ENCODE results near the gene ILRUN. TPM values are rescaled to one million over a fixed set of nuclear protein-coding genes. Genes with fewer than 3 reads are reported as not detected.

Gene ILRUN
- total and polyA plus RNA-seq, 2 donors (not counting 1 experiment from before 2014, with no cell fraction given), result 30.1 to 71.3 TPM

- ATAC-seq (ENCODE audit: low read depth) (no peak), DNase-seq (no peak)
- Histone ChIP-seq H3K27ac (ENCODE audit: low read length in 2 of 2) (no peak overlapping the region), H3K4me1 (ENCODE audit: control insufficient read depth in 2 of 2, insufficient read depth in 2 of 2, low read length in 2 of 2) (peaks cover 54 to 56% of the 10 kb centered on the region in 2 donors), H3K9ac (ENCODE audit: low read length) (no peak overlapping the region), H3K4me2 (replicated peaks; ENCODE audit: low read depth, low read length, poor library complexity, severe bottlenecking) (no peak overlapping the region), H3K4me3 (ENCODE audit: control extremely low read depth in 1 of 5, extremely low read depth in 1 of 5, insufficient read depth in 1 of 5, low read depth in 2 of 5, low read length in 4 of 5) (no peak overlapping the region), H4K20me1 (ENCODE audit: control insufficient read depth, insufficient read depth, low read length, poor library complexity, severe bottlenecking) (peaks cover 9% of the 10 kb centered on the region), H2AFZ (ENCODE audit: insufficient read depth, low read depth, low read length, poor library complexity, severe bottlenecking) (no peak overlapping the region), H3K79me2 (ENCODE audit: control insufficient read depth, insufficient read depth, low read length) (peaks cover 100% of the 10 kb centered on the region), H3K36me3 (replicated peaks in 1 of 2; ENCODE audit: control extremely low read depth in 1 of 2, control insufficient read depth in 1 of 2, extremely low read depth in 1 of 2, insufficient read depth in 2 of 2, low read length in 1 of 2) (no peaks in the 10 kb centered on the region), H3K27me3 (replicated peaks in 1 of 4; ENCODE audit: control extremely low read depth in 1 of 4, control insufficient read depth in 3 of 4, insufficient read depth in 4 of 4, low read length in 3 of 4) (no peaks in the 10 kb centered on the region), H3K9me3 (ENCODE audit: control extremely low read depth in 1 of 3, control insufficient read depth in 2 of 3, insufficient read depth in 1 of 3, low read length in 2 of 3) (no peaks in the 10 kb centered on the region)
- WGBS (ENCODE audit: insufficient coverage), result no CpG with 5 or more reads among the region's 4 CpGs
- Mint-ChIP-seq H3K27me3 (no peaks in the 10 kb centered on the region), H3K4me1 (peaks cover 70% of the 10 kb centered on the region), H3K9me3 (ENCODE audit: insufficient read depth) (no peaks in the 10 kb centered on the region), H3K27ac (peak overlapping the region; percentile 33), H3K4me3 (no peak overlapping the region)
- ChIA-PET CTCF (no interaction called here), POLR2A (no interaction called here)
- intact Hi-C loops (cut with micrococcal nuclease), result no loop called here
- TF ChIP-seq CTCF (IDR thresholded peaks at IDR 0.05) (no peak), EZH2 (IDR thresholded peaks at IDR 0.05; ENCODE audit: borderline replicate concordance, insufficient read depth, low read depth, low read length, poor library complexity, severe bottlenecking) (no peak)
These were observed 28.9 kb downstream of the ILRUN start for GRCh38 chr6:34667481-34668238.

- Histone ChIP-seq H3K27ac (ENCODE audit: low read length in 2 of 2) (peak overlapping the region in 1 of 2 donors; percentile 3), H3K27me3 (replicated peaks in 1 of 4; ENCODE audit: control extremely low read depth in 1 of 4, control insufficient read depth in 3 of 4, insufficient read depth in 4 of 4, low read length in 3 of 4) (no peaks in the 10 kb centered on the region), H3K9me3 (ENCODE audit: control extremely low read depth in 1 of 3, control insufficient read depth in 2 of 3, insufficient read depth in 1 of 3, low read length in 2 of 3) (no peaks in the 10 kb centered on the region), H4K20me1 (ENCODE audit: control insufficient read depth, insufficient read depth, low read length, poor library complexity, severe bottlenecking) (peaks cover 14% of the 10 kb centered on the region), H3K36me3 (replicated peaks in 1 of 2; ENCODE audit: control extremely low read depth in 1 of 2, control insufficient read depth in 1 of 2, extremely low read depth in 1 of 2, insufficient read depth in 2 of 2, low read length in 1 of 2) (no peaks in the 10 kb centered on the region), H3K4me1 (ENCODE audit: control insufficient read depth in 2 of 2, insufficient read depth in 2 of 2, low read length in 2 of 2) (peaks cover 31% of the 10 kb centered on the region in 2 donors), H2AFZ (ENCODE audit: insufficient read depth, low read depth, low read length, poor library complexity, severe bottlenecking) (no peak overlapping the region), H3K79me2 (ENCODE audit: control insufficient read depth, insufficient read depth, low read length) (peaks cover 98% of the 10 kb centered on the region), H3K4me3 (ENCODE audit: control extremely low read depth in 1 of 5, extremely low read depth in 1 of 5, insufficient read depth in 1 of 5, low read depth in 2 of 5, low read length in 4 of 5) (no peak overlapping the region), H3K9ac (ENCODE audit: low read length) (no peak overlapping the region), H3K4me2 (replicated peaks; ENCODE audit: low read depth, low read length, poor library complexity, severe bottlenecking) (peak overlapping the region; percentile 10)
- TF ChIP-seq CTCF (IDR thresholded peaks at IDR 0.05) (no peak), EZH2 (IDR thresholded peaks at IDR 0.05; ENCODE audit: borderline replicate concordance, insufficient read depth, low read depth, low read length, poor library complexity, severe bottlenecking) (no peak)
- CTCF ChIA-PET, result interaction anchor here (0.7 kb wide), 1 partner anchor 8 kb away, joined by 3 read pairs; no protein-coding TSS in a partner anchor
- peaks cover 62% of the 10 kb centered on the region for H3K4me1 Mint-ChIP-seq
- no peaks in the 10 kb centered on the region for H3K27me3 Mint-ChIP-seq
- no peak for DNase-seq
- no peak overlapping the region for H3K27ac Mint-ChIP-seq
- POLR2A ChIA-PET, result interaction anchor here (0.6 to 0.7 kb wide), 2 partner anchors 21 to 56 kb away, joined by 3 read pairs; no protein-coding TSS in a partner anchor
- ATAC-seq (ENCODE audit: low read depth), result no peak
- H3K9me3 Mint-ChIP-seq (ENCODE audit: insufficient read depth), result no peaks in the 10 kb centered on the region
- WGBS (ENCODE audit: insufficient coverage), result no CpG with 5 or more reads among the region's 4 CpGs
- H3K4me3 Mint-ChIP-seq, result no peak overlapping the region
- intact Hi-C loops (cut with micrococcal nuclease), result no loop called here
These were observed 31.5 kb downstream of the ILRUN start for GRCh38 chr6:34665019-34665418.
